Suprapubic skin (tissue), 4 donors: ENCODE results near the gene UNKL.

Source experiments
- EP300 ChIP-seq: sonication (generic); formaldehyde crosslinking; IDR thresholded peaks from one replicate; pipeline ENCODE4 v1.6.1; 2017; ENCODE audit warnings: antibody characterized with exemption
- POLR2A ChIP-seq, 2 donors: fragments of 450-650 bp; IDR thresholded peaks; one replicate each; pipeline ENCODE4 v1.6.1; 2017; ENCODE audit warnings: antibody characterized with exemption in 2 of 2, mild to moderate bottlenecking in 2 of 2, moderate library complexity in 2 of 2
- POLR2AphosphoS5 ChIP-seq, 3 donors: sonication (generic); formaldehyde crosslinking; IDR thresholded peaks; one replicate each; pipeline ENCODE4 v1.6.1; 2017; ENCODE audit warnings: antibody characterized with exemption in 3 of 3
- TF ChIP-seq, protein P1 (sequence below), 2 donors: fragments of 200-600 bp in 1 of 2; fragments of 450-650 bp in 1 of 2; sonication (generic) in 1 of 2; IDR thresholded peaks; one replicate each; pipeline ENCODE4 v1.5.1; 2016 to 2019; ENCODE audit warnings: antibody characterized with exemption in 2 of 2, mild to moderate bottlenecking in 1 of 2, moderate library complexity in 1 of 2

DNA sequence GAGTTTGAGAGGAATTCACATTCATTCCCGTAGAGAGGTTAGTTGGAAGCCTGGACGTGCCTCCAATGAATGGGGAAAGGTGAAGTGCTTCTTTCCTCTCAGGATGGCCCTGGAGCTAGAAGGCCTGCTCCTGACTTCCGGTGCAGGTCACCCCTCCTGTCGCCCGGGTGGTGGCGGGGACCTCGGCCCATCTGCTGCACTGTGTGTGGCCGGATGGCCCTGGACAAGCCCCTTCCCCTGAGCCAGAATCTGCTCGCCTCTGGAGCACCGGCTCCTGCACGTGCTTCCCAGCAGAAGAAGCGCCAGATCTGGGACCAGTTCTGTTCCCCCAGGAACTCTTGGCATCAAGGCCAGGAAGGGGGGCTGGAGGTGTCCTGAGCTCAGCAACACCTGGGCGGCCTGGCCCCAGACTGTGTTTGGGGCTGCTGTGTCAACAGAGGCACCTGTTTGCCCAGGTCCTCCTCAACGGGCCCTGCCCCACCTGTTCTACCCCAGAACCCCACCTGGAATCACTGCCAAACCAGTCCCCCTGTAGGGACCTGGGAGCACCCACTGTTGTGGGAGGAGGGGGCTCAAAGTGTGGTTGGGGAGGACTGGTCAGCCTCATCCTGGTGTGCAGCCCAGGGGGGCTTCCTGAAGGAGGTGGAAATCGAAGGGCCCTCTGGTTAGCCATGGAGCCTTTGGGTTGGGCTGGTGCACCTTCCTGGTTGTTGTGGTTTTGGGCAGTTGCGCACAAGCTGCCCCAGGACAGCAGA, 11.3 kb upstream of the UNKL start:
- no peak for TF ChIP-seq EP300
- TF ChIP-seq, protein P1, sequence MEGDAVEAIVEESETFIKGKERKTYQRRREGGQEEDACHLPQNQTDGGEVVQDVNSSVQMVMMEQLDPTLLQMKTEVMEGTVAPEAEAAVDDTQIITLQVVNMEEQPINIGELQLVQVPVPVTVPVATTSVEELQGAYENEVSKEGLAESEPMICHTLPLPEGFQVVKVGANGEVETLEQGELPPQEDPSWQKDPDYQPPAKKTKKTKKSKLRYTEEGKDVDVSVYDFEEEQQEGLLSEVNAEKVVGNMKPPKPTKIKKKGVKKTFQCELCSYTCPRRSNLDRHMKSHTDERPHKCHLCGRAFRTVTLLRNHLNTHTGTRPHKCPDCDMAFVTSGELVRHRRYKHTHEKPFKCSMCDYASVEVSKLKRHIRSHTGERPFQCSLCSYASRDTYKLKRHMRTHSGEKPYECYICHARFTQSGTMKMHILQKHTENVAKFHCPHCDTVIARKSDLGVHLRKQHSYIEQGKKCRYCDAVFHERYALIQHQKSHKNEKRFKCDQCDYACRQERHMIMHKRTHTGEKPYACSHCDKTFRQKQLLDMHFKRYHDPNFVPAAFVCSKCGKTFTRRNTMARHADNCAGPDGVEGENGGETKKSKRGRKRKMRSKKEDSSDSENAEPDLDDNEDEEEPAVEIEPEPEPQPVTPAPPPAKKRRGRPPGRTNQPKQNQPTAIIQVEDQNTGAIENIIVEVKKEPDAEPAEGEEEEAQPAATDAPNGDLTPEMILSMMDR (IDR thresholded peaks at IDR 0.05), result no peak
- TF ChIP-seq POLR2AphosphoS5 (IDR thresholded peaks at IDR 0.05), result no peak
- TF ChIP-seq POLR2A (IDR thresholded peaks at IDR 0.05), result no peak
